OCI-LY1 (cell line): Measurements from ENCODE around the gene DAND5.

Experiments
- H2AFZ ChIP-seq: fragments of 200-600 bp; sonication (generic), shearing (Covaris generic); 2 replicates; pipeline ENCODE4 v1.6.0; 2014; ENCODE audit warnings: antibody characterized with exemption, mild to moderate bottlenecking, low read length
- H3F3A ChIP-seq: fragments of 200-600 bp; sonication (generic), shearing (Covaris generic); 2 replicates; pipeline ENCODE4 v1.6.0; 2014; ENCODE audit warnings: mild to moderate bottlenecking, antibody characterized with exemption, low read length, moderate library complexity; ENCODE audit not compliant: insufficient read depth
- H3K27ac ChIP-seq: fragments of 200-600 bp; sonication (generic); 2 replicates; pipeline ENCODE4 v1.5.1; 2014; ENCODE audit warnings: low read length, mixed run types, mild to moderate bottlenecking, low read depth; ENCODE audit not compliant: poor library complexity, severe bottlenecking
- H3K27me3 ChIP-seq: fragments of 200-600 bp; sonication (generic); 2 replicates; pipeline ENCODE4 v1.6.0; 2014; ENCODE audit warnings: antibody characterized with exemption, mild to moderate bottlenecking, low read length, moderate library complexity; ENCODE audit not compliant: insufficient read depth
- H3K36me3 ChIP-seq: fragments of 200-600 bp; sonication (generic); 2 replicates; pipeline ENCODE4 v1.6.1; 2014; ENCODE audit warnings: mild to moderate bottlenecking, antibody characterized with exemption, low read length, moderate library complexity, mixed read lengths; ENCODE audit not compliant: insufficient read depth
- H3K4me1 ChIP-seq: fragments of 200-600 bp; sonication (generic); 2 replicates; pipeline ENCODE4 v1.5.1; 2014; ENCODE audit warnings: mild to moderate bottlenecking, low read length, moderate library complexity; ENCODE audit not compliant: insufficient read depth, severe bottlenecking
- H3K4me2 ChIP-seq: fragments of 200-600 bp; sonication (generic), shearing (Covaris generic); 2 replicates; pipeline ENCODE4 v1.6.1; 2014; ENCODE audit warnings: low read length
- H3K4me3 ChIP-seq: fragments of 200-600 bp; sonication (generic); 2 replicates; pipeline ENCODE4 v1.5.1; 2014; ENCODE audit warnings: low read length, low read depth, mild to moderate bottlenecking, mixed read lengths; ENCODE audit not compliant: poor library complexity, severe bottlenecking
- H3K79me2 ChIP-seq: fragments of 200-600 bp; shearing (Covaris generic); 2 replicates; pipeline ENCODE4 v1.6.1; 2016; ENCODE audit warnings: mixed run types, low read length, mixed read lengths; ENCODE audit not compliant: insufficient read depth
- H3K9ac ChIP-seq: fragments of 200-600 bp; sonication (generic), shearing (Covaris generic); 2 replicates; pipeline ENCODE4 v1.6.1; 2014; ENCODE audit warnings: mild to moderate bottlenecking, low read length, mixed read lengths
- H3K9me2 ChIP-seq: fragments of 200-600 bp; sonication (generic), shearing (Covaris generic); 2 replicates; pipeline ENCODE4 v1.6.1; 2014; ENCODE audit warnings: low read depth, mild to moderate bottlenecking, low read length, mixed read lengths
- H3K9me3 ChIP-seq: fragments of 200-600 bp; shearing (Covaris generic); 2 replicates; pipeline ENCODE4 v1.6.1; 2014; ENCODE audit warnings: low read length, mixed read lengths
- H4K20me1 ChIP-seq: fragments of 200-600 bp; sonication (generic), shearing (Covaris generic); 2 replicates; pipeline ENCODE4 v1.6.0; 2016; ENCODE audit warnings: mild to moderate bottlenecking, low read length; ENCODE audit not compliant: insufficient read depth
- EZH2 ChIP-seq: fragments of 200-600 bp; sonication (generic), shearing (Covaris generic); IDR thresholded peaks from 2 replicates; pipeline ENCODE4 v1.8.0; 2017; ENCODE audit warnings: borderline replicate concordance, mixed run types, mild to moderate bottlenecking, antibody characterized with exemption, low read length, moderate library complexity, mixed read lengths
- TF ChIP-seq, protein P1 (sequence below): fragments of 200-600 bp; sonication (generic), shearing (Covaris generic); IDR thresholded peaks from 2 replicates; pipeline ENCODE4 v1.5.1; 2017; ENCODE audit warnings: mild to moderate bottlenecking, antibody characterized with exemption, low read length, moderate library complexity, mixed read lengths

DAND5 gene

DNA sequence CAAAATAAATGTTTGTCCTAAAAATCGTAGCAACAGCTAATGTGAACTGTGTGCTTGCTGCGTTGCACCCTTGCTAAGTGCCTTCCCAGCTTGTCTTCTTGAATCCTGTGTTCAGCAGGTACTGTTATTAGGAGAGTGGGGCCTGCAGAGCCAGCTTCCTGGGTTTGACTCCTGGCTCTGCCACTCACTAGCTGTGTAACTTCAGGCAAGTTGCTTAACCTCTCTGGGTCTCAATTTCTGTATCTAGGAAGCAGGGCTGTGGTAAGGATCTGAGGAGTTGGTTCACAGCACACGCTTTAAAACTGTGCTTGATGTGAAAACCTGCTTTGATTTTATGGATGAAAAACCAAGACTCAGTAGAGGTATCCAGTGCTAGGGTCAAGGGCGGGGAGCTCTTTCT is 35.9 kb downstream of the DAND5 start:
- Histone ChIP-seq H3K36me3 (no peaks in the 10 kb centered on the region), H3K27me3 (peaks cover 10% of the 10 kb centered on the region; the same call in 1 of the 2 replicates), H3F3A (no peaks in the 10 kb centered on the region), H3K4me3 (no peak overlapping the region), H3K4me1 (no peaks in the 10 kb centered on the region), H3K4me2 (no peak overlapping the region), H3K27ac (no peak overlapping the region), H3K9ac (no peak overlapping the region), H4K20me1 (no peaks in the 10 kb centered on the region), H2AFZ (no peak overlapping the region), H3K9me2 (no peaks in the 10 kb centered on the region), H3K9me3 (no peaks in the 10 kb centered on the region), H3K79me2 (no peaks in the 10 kb centered on the region)
- TF ChIP-seq, protein P1, sequence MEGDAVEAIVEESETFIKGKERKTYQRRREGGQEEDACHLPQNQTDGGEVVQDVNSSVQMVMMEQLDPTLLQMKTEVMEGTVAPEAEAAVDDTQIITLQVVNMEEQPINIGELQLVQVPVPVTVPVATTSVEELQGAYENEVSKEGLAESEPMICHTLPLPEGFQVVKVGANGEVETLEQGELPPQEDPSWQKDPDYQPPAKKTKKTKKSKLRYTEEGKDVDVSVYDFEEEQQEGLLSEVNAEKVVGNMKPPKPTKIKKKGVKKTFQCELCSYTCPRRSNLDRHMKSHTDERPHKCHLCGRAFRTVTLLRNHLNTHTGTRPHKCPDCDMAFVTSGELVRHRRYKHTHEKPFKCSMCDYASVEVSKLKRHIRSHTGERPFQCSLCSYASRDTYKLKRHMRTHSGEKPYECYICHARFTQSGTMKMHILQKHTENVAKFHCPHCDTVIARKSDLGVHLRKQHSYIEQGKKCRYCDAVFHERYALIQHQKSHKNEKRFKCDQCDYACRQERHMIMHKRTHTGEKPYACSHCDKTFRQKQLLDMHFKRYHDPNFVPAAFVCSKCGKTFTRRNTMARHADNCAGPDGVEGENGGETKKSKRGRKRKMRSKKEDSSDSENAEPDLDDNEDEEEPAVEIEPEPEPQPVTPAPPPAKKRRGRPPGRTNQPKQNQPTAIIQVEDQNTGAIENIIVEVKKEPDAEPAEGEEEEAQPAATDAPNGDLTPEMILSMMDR, result no peak
- TF ChIP-seq EZH2, result no peak

DNA sequence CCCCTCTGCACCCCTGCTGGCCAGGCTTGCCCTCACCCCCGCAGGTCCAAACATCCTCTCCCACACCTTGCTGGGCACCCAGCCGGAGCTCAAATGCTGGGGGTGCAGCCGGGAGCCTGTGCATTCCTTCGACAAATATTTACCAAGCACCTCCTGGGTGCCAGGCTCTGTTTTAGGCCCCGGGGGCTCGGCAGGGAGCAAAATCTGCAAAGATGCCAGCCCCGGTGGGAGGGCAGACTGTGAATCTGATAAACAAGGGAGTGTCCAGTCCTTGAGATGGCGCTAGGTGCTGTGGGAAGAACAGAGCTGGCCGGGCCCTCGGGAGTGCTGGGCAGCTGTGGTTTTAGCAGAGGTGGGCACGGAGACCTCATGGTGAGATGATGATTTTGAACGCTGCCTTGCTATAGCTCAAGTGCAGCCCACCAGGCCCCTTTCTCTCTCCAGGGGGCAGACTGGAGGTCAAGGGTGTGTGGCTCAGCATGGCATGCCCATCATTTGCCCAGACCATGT is 36.5 kb downstream of the DAND5 start:
- no peaks in the 10 kb centered on the region for H4K20me1 ChIP-seq

DNA sequence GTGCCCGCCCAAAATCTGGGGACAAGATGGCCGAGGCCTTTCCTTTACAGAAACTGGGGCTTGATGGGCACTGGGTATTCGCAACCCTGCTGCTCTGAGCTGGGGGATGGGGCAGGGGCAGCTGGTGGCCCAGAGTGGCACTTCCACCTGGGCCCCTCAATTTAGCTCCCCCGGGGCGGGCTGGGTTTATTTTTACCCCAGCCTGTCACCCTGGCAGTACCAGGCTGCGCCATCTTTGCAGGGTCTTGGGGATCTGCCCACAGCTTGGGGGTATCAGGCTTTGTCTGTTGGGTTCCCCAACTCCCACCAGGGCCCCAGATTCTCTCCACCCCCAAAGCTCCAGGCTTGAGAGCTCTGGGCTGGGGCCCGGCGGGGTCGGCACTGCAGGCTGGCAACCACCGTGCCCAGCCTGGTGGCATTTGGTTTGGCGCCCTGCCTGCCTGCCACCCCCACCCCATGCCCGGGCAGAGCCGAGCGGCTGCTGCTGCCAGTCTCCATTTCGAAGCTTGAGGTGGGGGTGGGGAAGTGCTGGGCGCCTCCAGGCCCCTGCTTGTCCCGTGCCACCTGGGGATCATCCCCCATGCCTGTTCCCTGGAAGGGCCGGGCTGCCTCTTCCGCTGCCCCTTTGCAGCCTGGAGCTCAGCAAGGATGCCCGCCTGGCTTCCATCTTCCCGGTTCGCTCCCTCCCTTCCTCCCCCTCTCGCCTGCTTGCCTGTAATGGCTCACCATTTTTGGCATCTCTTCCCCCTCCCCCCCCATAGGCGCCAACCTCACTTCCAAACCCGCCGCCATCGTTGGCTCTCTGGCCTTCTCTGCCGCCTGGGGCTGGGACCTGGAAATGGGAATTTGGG is 37.3 kb downstream of the DAND5 start:
- H3F3A ChIP-seq, result no peaks in the 10 kb centered on the region
- no peaks in the 10 kb centered on the region for H4K20me1 ChIP-seq
- no peak overlapping the region for H3K4me3 ChIP-seq
- H3K4me2 ChIP-seq, result no peak overlapping the region
- no peak overlapping the region for H3K9ac ChIP-seq
- H3K4me1 ChIP-seq, result no peaks in the 10 kb centered on the region
- no peak overlapping the region for H3K27ac ChIP-seq
- no peaks in the 10 kb centered on the region for H3K9me3 ChIP-seq
- peaks cover 11% of the 10 kb centered on the region; the same call in 1 of the 2 replicates for H3K27me3 ChIP-seq
- TF ChIP-seq, protein P1, result no peak
- TF ChIP-seq EZH2, result no peak
- H2AFZ ChIP-seq, result no peak overlapping the region
- no peaks in the 10 kb centered on the region for H3K79me2 ChIP-seq
- H3K36me3 ChIP-seq, result no peaks in the 10 kb centered on the region
- H3K9me2 ChIP-seq, result no peaks in the 10 kb centered on the region

More for the DNA sequence above, 36.5 kb downstream of the DAND5 start:
- no peaks in the 10 kb centered on the region for H3K79me2 ChIP-seq
- no peak overlapping the region for H2AFZ ChIP-seq
- H3K4me2 ChIP-seq, result no peak overlapping the region
- H3K4me1 ChIP-seq, result no peaks in the 10 kb centered on the region
- no peak overlapping the region for H3K4me3 ChIP-seq
- H3K36me3 ChIP-seq, result no peaks in the 10 kb centered on the region
- no peaks in the 10 kb centered on the region for H3K9me3 ChIP-seq
- no peaks in the 10 kb centered on the region for H3F3A ChIP-seq
- H3K27ac ChIP-seq, result no peak overlapping the region
- TF ChIP-seq, protein P1, result no peak
- no peak for TF ChIP-seq EZH2
- peaks cover 14% of the 10 kb centered on the region; the same call in 1 of the 2 replicates for H3K27me3 ChIP-seq
- no peak overlapping the region for H3K9ac ChIP-seq
- H3K9me2 ChIP-seq, result no peaks in the 10 kb centered on the region
